ENCODE data around the gene NOLC1.

The NOLC1 gene

DNA sequence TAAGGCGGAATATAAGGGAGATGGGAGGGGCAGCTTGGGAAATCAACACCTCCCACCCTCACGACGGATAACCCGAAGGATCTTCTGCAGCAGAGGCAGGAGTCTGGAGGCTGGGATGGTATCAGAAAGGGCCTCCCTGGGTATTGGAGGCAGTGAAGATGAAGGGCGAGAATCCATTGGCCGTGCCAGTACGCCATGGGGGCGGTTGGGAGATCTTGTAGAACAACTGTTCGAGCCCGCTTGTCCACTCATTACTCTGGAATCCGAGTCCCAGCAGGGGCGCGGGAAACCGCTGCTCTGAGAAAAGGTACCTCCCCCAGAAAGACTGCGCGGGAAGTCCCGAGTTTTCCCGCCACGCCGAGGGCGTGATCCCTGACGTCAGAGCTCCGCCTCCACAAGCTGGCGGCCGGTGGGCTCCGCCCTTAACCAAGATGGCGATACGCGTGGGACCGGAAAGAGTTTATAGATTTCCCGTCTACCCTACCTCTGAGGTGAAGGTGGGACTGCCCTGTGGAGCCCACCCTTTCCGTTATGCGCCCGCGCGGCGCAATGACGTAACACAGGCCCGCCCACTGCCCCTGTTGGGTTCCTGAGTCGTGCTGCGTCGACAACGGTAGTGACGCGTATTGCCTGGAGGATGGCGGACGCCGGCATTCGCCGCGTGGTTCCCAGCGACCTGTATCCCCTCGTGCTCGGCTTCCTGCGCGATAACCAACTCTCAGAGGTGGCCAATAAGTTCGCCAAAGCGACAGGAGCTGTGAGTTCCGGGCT is at the start of gene NOLC1:
NOLC1 (plus strand) TSS at position 616 of the 771 bp plus-strand sequence; CDS start at position 638, 22 bp downstream.
- peak; percentile 100 for DNase-seq
- in situ Hi-C loops (cut with MboI; ENCODE audit: low pct_unique_long_range_greater_than_20kb, low sequenced_read_pairs), result no loop called here

DNA sequence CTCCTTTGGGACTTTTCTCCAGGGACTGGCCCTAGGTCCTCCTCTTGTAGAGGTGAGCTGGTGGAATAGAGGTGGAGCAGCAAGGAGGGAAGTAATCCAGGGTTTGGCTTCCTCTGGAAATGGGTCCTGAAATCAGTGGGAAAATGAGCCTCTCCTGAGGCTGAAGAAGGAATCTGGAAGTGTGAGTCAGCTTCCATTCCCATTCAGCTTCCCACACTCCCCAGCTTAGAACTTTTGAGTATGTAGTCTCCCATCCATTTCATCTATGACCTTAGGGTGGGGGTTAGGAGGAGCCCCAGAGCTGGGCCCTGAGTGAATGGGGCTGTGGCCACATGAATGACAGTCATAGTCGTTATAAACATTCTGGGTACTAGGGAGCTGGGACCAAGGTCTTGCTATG is 49.8 kb upstream of the NOLC1 start:
- no peak for DNase-seq
- in situ Hi-C loops (cut with MboI; ENCODE audit: low pct_unique_long_range_greater_than_20kb, low sequenced_read_pairs), result no loop called here

DNA sequence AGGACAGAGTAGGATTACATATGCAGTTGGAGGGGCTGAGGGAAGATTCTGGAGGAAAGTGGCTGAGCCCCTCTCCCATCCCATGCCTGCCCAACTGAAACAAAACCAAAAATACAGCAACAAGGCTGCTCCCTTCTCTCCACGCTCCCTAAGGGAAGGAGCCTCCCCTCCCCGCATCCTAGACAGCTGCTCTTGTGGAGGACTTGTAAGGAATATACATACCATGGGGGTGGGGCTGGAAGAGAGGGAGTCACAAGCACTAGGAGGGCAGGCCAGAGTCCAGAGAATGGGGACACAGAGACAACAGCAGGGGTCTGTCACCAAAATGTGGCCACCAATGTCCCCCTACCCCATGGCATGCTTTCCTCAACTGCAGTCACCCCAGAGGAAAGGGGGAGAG is 45.2 kb upstream of the NOLC1 start:
- in situ Hi-C loops (cut with MboI; ENCODE audit: low pct_unique_long_range_greater_than_20kb, low sequenced_read_pairs), result no loop called here
- DNase-seq, result no peak

DNA sequence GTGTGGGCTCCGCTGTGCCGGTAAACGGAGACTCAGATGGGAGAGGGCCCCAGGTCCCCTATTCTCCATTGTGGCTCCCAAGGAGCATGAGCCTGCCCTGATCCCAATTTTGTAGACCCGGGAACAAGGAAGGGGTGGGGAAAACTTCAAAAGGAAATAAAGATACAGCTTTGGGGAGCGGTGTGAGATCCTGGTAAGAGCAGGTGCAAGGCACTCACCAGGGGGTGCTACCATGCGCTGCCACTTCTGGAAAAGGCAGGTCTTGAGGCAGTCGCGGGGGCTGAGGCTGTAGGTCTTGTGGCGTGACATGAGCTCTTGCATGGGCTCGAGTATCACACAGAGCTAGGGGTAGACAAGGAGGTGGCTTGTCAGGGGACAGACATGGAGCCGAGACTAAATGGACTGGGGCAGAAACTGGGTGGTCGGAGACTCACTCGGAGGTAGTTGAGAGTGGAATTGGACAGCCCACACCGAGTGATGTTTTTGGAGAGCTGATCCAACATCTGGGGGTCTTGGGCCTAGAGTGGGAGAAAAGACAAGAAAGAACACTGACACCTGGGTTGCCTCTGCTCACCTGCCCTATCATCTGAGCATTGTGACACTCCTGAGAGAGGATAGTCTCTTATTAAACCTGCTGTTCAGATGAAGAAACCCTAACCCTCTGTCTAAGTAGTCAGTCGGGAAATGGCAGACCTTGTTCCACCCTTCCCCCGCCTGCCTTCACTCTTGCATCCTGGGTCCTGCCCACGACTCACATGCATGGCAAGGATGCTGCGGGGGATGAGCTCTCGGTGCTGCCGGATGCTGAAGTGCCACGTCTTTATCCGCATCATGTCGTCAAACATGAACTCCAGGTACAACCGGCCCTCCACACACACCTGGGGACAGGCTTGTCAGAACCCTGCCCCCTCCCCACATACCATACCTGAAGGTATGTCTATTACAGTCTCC is 42.7 kb upstream of the NOLC1 start:
- DNase-seq, result no peak
- in situ Hi-C loops (cut with MboI; ENCODE audit: low pct_unique_long_range_greater_than_20kb, low sequenced_read_pairs), result no loop called here

DNA sequence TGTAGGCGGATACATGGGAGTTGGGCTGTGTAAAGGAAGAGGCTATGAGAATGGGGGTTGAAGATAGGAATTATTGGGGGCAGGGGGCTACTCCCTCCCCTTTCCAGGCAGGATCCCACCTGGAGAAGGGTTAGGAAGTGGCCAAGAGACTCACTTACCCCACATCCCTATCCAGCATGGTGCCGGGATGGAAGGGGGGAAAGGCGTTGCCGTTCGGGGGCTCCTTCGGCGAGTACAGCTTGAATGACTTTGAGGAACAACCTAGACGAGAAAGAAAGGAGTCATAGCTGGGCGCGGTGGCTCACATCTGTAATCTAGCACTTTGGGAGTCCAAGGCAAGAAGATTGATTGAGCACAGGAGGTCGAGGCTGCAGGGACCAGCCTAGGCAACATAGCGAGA is 40.9 kb upstream of the NOLC1 start:
- DNase-seq, result no peak
- in situ Hi-C loops (cut with MboI; ENCODE audit: low pct_unique_long_range_greater_than_20kb, low sequenced_read_pairs), result no loop called here

DNA sequence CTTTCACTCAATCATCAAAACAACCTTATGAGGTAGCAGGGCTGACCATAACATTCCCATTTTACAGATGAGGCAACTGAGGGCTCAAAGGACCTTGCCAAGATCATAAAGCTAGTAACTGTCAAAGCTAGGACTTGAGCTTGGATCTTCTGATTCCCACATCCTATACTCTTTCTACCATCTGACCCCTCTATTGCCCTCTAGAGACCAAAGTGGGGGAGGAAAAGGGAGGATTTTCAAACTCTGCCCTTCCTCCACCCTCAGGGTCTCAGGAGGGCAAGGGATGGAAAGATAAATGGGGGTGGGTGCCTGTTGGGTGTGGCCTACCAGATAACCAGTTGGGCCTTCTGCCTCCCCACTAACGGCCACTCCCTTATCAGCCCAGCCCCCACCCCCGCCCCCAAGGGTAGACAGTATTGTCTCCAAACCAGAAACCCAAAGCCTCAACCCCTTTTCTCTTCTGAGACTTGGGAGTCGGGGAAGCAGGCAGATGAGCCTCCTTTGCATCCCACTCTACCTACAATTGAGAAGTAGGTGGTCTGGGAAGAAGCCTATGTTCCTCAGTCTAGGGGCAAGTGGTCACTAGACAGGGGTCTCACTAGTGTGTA is 39.9 kb upstream of the NOLC1 start:
- in situ Hi-C loops (cut with MboI; ENCODE audit: low pct_unique_long_range_greater_than_20kb, low sequenced_read_pairs), result no loop called here
- peak; percentile 65 for DNase-seq

DNA sequence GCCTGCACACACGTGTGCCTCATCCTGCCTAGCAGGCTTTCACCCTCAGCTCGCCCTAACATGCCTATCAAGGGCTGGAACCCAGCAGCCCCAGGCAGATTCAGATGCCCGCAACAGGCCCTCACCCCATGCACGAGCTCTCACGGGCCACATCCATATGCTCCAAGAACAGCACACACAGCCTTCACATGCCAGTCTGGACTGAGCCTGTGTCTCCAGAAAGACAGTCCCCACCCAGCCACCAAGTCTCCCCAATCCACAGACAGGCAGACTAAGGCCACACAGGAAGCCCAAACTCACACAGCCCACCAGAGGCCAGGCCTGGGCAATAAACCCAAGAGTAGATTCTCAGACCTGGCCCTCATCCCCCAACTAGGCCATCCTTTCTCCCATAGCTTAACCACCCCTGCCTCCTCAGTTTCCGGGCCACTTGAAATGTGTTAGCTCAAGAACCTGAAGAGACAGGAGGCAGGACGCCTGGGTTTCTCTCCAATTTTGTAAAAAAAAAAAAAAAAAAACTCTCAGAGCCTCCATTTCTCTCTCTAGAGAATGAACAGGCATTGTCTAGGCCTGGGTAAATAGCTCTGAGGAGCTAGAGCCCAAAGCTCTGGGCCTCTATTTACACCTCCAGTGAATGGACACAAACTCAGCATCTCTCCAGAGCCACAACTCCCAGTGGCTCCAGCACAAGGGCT is 38.8 kb upstream of the NOLC1 start:
- in situ Hi-C loops (cut with MboI; ENCODE audit: low pct_unique_long_range_greater_than_20kb, low sequenced_read_pairs), result no loop called here
- DNase-seq, result no peak

DNA sequence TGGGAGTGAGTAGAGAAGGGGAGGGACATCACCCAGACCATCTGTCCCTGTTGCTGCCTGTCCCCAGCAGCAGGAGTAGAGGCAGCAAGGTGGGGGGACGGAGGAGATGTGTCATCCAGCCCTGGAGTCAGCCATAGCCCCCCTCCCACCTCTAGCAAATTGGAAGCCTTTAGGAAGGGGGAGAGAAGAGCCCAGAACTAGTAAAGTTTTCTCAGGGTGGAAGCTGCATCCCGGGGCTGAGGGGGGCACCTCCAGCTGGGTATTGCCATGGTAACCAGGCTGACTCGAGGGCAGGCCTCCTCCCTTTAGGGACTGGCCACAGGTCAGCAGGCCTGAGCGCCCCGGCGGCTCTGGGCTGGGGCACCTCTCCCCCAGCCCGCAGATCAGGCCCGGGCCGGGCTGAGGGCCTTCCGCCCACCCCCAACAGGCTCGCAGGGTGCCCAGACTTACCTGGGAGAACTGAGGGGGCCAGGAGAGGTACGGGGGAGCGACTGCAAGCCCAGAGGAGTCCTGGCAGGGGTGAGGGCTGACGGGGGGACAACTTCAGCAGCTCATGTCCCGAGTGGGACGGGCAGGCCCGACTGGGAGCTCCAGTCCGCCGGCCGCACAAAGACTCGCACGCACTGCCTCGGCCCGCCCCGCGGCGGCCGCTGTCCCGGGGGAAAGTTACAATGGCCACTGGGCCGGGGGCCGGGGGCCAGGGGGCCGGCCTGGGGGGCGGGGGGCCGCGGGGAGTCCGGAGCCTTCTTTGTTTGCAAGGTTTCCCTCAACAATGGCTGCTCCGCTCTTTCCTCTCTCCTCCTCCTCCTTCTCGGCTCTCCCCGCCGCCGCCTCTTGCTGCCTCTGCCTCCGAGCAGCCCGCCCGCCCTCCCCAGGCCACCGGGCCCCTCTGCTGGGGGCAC is 38.0 kb upstream of the NOLC1 start:
- in situ Hi-C loops (cut with MboI; ENCODE audit: low pct_unique_long_range_greater_than_20kb, low sequenced_read_pairs), result no loop called here
- peak; percentile 33 for DNase-seq

DNA sequence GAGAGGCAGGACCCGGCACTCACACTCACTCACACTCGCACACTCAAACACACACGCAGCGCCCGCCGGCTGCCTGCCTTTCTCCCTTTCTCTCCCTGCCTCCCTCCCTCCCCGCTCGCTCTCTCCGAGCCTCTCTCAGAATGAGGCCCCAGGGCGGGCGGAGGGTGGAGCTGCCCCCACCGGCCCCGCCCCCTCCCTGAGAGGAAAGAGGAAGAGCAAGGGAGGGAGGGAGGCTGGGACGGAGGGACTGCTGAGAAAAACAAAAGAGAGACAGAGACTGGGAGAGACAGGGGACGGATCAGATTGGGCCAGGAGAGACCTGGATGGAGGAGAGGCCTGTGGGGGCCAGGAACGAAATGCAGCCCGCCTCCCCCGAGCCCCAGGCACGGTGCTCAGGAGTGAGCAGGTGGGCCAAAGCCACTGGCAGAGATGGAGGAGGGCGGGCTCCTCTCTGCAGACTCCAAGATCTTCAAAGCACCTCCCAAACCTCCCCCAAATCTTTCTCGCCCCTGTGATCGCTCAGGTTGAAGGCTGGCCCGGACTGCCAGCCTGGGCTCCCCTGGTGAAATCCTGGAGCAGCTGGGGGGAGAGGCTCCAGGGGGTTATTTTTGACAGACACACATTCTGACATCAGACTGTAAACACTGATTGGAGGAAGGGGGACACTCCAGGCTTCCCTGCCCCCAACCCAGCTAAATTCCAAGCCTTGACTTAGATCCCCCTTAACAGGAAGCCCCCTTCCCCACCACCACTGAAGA is 37.1 kb upstream of the NOLC1 start:
- peak; percentile 93 for DNase-seq
- in situ Hi-C loops (cut with MboI; ENCODE audit: low pct_unique_long_range_greater_than_20kb, low sequenced_read_pairs), result no loop called here

DNA sequence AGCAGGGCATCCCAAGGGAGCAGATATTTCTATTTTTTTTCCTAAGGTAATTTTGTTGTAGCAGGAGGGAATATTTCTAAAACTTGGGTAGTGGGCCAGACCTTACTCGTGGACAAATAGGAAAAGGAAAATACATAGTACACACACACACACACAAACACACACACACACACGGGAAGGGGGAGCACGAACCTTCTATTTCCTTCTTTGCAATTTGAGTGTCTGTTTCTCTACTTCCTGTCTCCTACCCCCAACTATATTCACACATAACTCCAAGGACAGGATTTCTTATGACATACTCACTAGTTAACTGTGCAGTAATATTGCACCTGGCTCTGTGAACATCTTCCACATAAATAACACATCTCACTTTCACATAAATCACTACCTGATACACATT is 36.4 kb upstream of the NOLC1 start:
- DNase-seq, result peak; percentile 61
- in situ Hi-C loops (cut with MboI; ENCODE audit: low pct_unique_long_range_greater_than_20kb, low sequenced_read_pairs), result no loop called here

DNA sequence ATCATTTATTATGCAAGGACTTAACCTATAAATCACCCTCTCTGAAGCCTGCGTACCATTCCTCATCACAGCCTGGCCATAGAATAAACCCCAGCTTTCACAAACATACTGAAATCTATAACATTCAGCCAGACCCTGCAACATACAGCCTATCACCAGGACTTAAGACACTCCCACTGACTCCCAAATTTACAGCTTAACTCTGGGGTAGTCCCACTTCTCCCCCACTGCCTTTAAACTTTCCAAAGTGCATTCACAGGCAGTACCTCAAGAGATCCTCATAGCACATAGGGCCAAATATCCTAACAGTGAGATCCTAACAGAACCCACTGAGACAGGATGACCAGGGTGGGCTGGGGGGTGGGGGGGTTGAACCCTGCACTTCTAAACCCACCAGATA is 35.5 kb upstream of the NOLC1 start:
- DNase-seq, result no peak
- in situ Hi-C loops (cut with MboI; ENCODE audit: low pct_unique_long_range_greater_than_20kb, low sequenced_read_pairs), result no loop called here

DNA sequence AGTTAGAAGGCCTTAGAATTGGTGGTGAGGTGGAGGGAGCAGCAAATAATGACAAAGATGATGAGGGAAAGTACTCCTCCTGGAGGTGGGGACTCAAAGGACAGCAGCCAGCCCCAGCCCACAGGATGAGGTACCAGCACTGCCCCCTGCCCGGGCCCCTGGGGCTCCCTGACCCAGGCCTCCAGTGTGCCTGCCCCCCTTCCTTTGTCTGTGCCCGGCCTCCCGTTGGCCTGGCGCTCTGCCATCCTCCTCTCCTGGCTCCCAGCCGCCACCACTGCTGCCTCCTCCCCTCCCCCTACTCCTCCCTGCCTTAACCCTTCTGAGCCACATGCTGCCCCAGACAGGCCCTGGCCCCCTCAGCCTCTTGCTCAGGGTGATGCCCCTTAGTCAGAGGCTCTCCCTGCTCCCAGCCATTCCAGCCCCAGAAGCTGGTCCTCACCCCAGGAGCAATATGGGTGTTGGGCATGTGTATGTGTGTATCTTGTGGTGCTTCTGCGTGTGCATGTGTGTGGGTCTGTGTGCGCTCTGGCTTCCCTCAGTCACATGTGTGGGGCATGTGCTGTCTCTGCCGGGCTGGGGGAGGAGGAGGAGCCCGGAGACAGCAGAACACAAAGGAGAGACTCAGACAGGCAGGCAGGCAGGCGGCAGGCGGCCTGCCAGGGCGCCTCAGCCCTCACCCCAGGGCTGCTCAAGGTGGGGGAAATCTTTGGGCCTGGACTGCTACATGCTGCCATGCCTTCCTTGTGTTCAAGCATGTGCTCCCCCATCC is 34.6 kb upstream of the NOLC1 start:
- DNase-seq, result peak; percentile 93

DNA sequence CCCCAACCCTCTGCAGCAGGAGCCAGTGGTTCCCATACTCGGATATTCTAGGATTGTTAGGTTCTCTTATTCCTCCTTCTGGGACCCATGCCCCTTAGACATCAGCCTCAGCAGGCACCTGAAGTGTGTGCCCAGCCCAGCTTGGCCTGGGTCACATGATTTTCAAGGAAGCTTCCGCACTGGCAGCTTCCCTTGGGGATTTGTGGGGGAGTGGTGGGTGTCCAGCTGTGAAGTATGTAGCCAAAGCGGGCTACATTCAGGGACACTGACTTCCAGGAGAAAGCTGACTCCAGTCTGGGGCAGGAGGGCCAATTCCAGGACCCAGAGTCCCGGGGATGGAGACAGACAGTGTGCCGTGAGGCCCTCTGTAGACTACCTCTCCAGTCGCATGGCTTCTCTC is 33.3 kb upstream of the NOLC1 start:
- DNase-seq, result peak; percentile 43
- in situ Hi-C loops (cut with MboI; ENCODE audit: low pct_unique_long_range_greater_than_20kb, low sequenced_read_pairs), result no loop called here

More for the DNA sequence above, 34.6 kb upstream of the NOLC1 start:
- in situ Hi-C loops (cut with MboI; ENCODE audit: low pct_unique_long_range_greater_than_20kb, low sequenced_read_pairs), result no loop called here

DNA sequence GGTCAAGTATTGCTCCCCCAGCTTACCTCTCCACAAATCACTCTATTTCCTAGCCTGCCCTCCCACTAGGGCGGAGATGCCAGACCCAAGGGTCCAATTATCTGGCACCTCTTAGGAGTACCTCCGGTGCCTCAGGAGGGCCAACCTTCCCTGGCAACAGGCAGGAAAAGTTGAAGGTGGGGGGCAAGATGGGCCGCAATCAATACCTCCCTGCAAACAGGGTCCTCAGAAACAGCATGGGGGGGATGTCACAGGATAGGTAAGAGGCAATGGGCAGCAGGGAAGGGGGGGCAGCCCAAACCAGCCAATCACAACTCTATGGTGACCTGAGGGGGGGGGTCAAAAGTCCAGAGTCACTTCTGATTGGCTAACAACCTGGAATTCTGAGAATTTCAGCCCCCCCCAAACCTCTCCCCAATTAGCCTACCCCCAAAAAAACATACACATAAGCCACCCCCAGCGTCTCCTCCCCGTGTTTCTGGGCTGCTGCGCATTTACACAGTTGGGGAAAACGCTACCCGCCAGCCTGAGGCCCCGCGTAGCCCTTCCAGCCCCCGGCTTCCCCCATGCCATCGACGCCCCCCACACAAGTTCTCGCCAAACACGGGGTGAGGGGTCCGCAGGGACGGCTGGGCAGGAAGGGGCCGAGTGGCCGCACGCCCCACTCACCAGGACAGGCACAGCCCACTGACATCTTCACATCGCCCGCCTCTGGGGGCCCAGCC is 32.6 kb upstream of the NOLC1 start:
- in situ Hi-C loops (cut with MboI; ENCODE audit: low pct_unique_long_range_greater_than_20kb, low sequenced_read_pairs), result no loop called here

DNA sequence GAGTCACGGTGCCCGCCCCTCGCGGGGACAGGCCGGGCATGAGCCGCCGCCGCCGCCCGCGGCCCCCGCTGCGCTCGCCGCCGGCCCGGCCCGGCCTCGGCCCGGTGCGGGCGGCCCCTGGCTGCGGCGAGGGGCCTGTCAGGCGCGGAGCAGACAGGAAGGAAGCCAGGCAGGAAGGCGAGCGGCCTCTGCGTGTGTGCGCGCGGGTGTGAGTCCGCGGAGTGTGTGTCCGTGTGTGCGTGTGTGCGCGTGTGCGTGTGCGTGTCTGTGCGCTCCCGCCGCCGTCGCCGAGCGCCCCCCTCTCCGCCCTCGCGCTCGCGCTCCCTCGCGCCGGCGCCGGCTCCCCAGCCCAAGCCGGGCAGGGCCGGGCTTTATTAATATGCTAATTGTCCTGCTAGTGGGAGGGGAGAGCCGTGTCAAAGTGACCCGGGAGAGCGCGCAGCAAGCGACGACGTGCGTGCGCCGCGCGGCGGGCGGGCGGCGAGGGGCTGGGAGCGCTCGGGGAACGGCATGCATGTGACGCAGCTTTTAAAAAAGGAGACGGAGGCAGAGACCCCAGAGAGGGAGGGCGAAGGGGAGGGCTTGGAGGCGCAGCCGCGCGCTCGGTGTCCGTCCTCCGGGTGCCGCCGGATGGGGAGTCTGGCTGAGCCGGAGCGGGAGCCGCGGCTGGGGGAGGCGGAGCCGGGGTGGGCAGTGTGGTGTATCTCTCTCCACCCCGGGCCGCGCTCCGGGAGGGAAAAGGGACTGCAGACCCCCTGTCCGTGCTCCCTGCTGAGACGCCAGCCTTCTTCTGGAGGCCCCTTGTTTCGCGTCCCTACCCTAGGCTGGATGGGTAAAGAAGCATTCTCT is 31.8 kb upstream of the NOLC1 start, which contains the start of gene LDB1:
LDB1 (minus strand) TSS at position 227 of the 849 bp plus-strand sequence. CDS start 258 bp downstream, outside the sequence.
- in situ Hi-C loops (cut with MboI; ENCODE audit: low pct_unique_long_range_greater_than_20kb, low sequenced_read_pairs), result no loop called here
- DNase-seq, result peak; percentile 88

More for the DNA sequence above, 32.6 kb upstream of the NOLC1 start:
- DNase-seq, result peak; percentile 71
